H1 (cell line): Measurements from ENCODE around the gene SLC2A3. TPM values are rescaled to one million over a fixed set of nuclear protein-coding genes. Genes with fewer than 3 reads are reported as not detected.
"Not testable (repeated sequence)": the region's sequence is repeated elsewhere in the genome, so short reads cannot be mapped to it uniquely, and the experiment has no call there.

Experiments
- CTCF ChIA-PET: fragments of 300-600 bp; sonication (Branson Sonifier 250); formaldehyde crosslinking; loops from one replicate; lab custom pipeline; 2021; ENCODE audit not compliant: partially characterized antibody; lab: Charles Lee
- POLR2A ChIA-PET: fragments of 300-600 bp; sonication (Branson Sonifier 250); formaldehyde crosslinking; loops from one replicate; lab custom pipeline; 2021; ENCODE audit warnings: inconsistent platforms; ENCODE audit not compliant: partially characterized antibody; lab: Charles Lee
- DNase-seq, 2 experiments: peaks; one replicate each; pipeline versions ENCODE4 v3.0.0 to v3.0.0-alpha.2; 2010 to 2022; ENCODE audit warnings: low spot score in 2 of 2, low read depth in 1 of 2, mixed read lengths in 1 of 2
- FAIRE-seq: peaks from 2 replicates; lab custom pipeline; 2011; peaks lifted over from hg19 to GRCh38; lab: Jason Lieb, UNC
- H2AFZ ChIP-seq: 2 replicates; pipeline ENCODE4 v1.8.1; 2012; ENCODE audit warnings: low read length, inconsistent platforms
- H2AK5ac ChIP-seq: 2 replicates; pipeline ENCODE4 v1.6.1; 2013; ENCODE audit warnings: low read depth, low read length
- H2BK120ac ChIP-seq: replicated peaks from 2 replicates; pipeline ENCODE3; 2013; ENCODE audit warnings: low read depth, low read length, inconsistent platforms
- H2BK12ac ChIP-seq: 2 replicates; pipeline ENCODE4 v1.6.1; 2013; ENCODE audit warnings: low read depth, low read length
- H2BK15ac ChIP-seq: 2 replicates; pipeline ENCODE4 v1.6.1; 2013; ENCODE audit warnings: low read length
- H2BK20ac ChIP-seq: 2 replicates; pipeline ENCODE4 v1.6.1; 2013; ENCODE audit warnings: low read length
- H2BK5ac ChIP-seq: 2 replicates; pipeline ENCODE4 v1.6.1; 2013; ENCODE audit warnings: low read depth, low read length
- H3K14ac ChIP-seq: 2 replicates; pipeline ENCODE4 v1.6.1; 2013; ENCODE audit warnings: inconsistent platforms; ENCODE audit not compliant: insufficient read length
- H3K18ac ChIP-seq: 2 replicates; pipeline ENCODE4 v1.6.1; 2013; ENCODE audit warnings: low read length; ENCODE audit errors: extremely low read depth
- H3K23ac ChIP-seq: 2 replicates; pipeline ENCODE4 v1.6.1; 2013; ENCODE audit warnings: inconsistent platforms; ENCODE audit not compliant: insufficient read length
- H3K23me2 ChIP-seq: 2 replicates; pipeline ENCODE4 v1.6.1; 2013; ENCODE audit warnings: low read depth, low read length
- H3K27ac ChIP-seq: 2 replicates; pipeline ENCODE4 v1.6.1; 2011; ENCODE audit warnings: low read depth, low read length, inconsistent platforms
- H3K27me3 ChIP-seq, 4 experiments: replicated peaks in 1 of 4; 1 replicate in 1 of 4; 2 replicates in 3 of 4; pipeline versions ENCODE4 v1.6.1 to v1.8.1; 2011 to 2013; ENCODE audit warnings: low read length in 3 of 4, mild to moderate bottlenecking in 3 of 4, inconsistent platforms in 2 of 4, mixed read lengths in 2 of 4, moderate library complexity in 1 of 4; ENCODE audit not compliant: control insufficient read depth in 3 of 4, insufficient read depth in 3 of 4; ENCODE audit errors: extremely low read depth in 1 of 4
- H3K36me3 ChIP-seq, 4 experiments: 2 replicates each; pipeline versions ENCODE4 v1.6.1 to v1.8.1; 2011 to 2013; ENCODE audit warnings: mild to moderate bottlenecking in 4 of 4, low read length in 3 of 4, moderate library complexity in 2 of 4, control low read depth in 1 of 4, inconsistent platforms in 1 of 4; ENCODE audit not compliant: insufficient read depth in 4 of 4, control insufficient read depth in 2 of 4
- H3K4ac ChIP-seq: replicated peaks from 2 replicates; pipeline ENCODE3; 2013; ENCODE audit warnings: low read length, low read depth, mixed read lengths, inconsistent platforms; ENCODE audit not compliant: insufficient read length
- H3K4me1 ChIP-seq, 4 experiments: replicated peaks in 1 of 4; 1 replicate in 1 of 4; 2 replicates in 3 of 4; pipeline versions ENCODE4 v1.6.1 to v1.8.1; 2011 to 2013; ENCODE audit warnings: low read length in 3 of 4, inconsistent platforms in 2 of 4, mixed read lengths in 1 of 4; ENCODE audit not compliant: insufficient read depth in 4 of 4, control insufficient read depth in 3 of 4
- H3K4me2 ChIP-seq, 2 experiments: 2 replicates each; pipeline versions ENCODE4 v1.6.1 to v1.8.1; 2011 to 2013; ENCODE audit warnings: low read depth in 2 of 2, low read length in 2 of 2, control low read depth in 1 of 2, inconsistent platforms in 1 of 2, mild to moderate bottlenecking in 1 of 2; ENCODE audit not compliant: insufficient read depth in 1 of 2
- H3K4me3 ChIP-seq, 4 experiments: fragments of 200-600, 300-600 bp in 1 of 4; sonication (generic), shearing (Covaris generic), sonication (Bioruptor Twin) in 1 of 4; 2 replicates each; pipeline versions ENCODE4 v1.5.1 to v1.8.1; 2011 to 2016; ENCODE audit warnings: low read length in 4 of 4, low read depth in 3 of 4, control low read depth in 2 of 4, inconsistent platforms in 2 of 4, mild to moderate bottlenecking in 2 of 4, mixed read lengths in 1 of 4, moderate library complexity in 1 of 4; ENCODE audit not compliant: insufficient read depth in 2 of 4; ENCODE audit errors: extremely low read depth in 1 of 4
- H3K56ac ChIP-seq: replicated peaks from 2 replicates; pipeline ENCODE3; 2013; ENCODE audit warnings: low read depth, mild to moderate bottlenecking, mixed read lengths, low read length, inconsistent platforms; ENCODE audit not compliant: insufficient read length
- H3K79me1 ChIP-seq: 2 replicates; pipeline ENCODE4 v1.6.1; 2013; ENCODE audit warnings: low read depth, low read length, control low read depth
- H3K79me2 ChIP-seq, 2 experiments: 2 replicates each; pipeline versions ENCODE4 v1.6.1 to v1.8.1; 2012 to 2013; ENCODE audit warnings: low read length in 2 of 2, mild to moderate bottlenecking in 2 of 2, inconsistent platforms in 1 of 2; ENCODE audit not compliant: insufficient read depth in 2 of 2, control insufficient read depth in 1 of 2
- H3K9ac ChIP-seq, 4 experiments: replicated peaks in 1 of 4; 1 replicate in 1 of 4; 2 replicates in 3 of 4; pipeline versions ENCODE4 v1.6.1 to v1.8.1; 2011 to 2013; ENCODE audit warnings: low read depth in 3 of 4, low read length in 3 of 4, control low read depth in 2 of 4, mild to moderate bottlenecking in 2 of 4, moderate library complexity in 2 of 4, inconsistent platforms in 1 of 4; ENCODE audit errors: extremely low read depth in 1 of 4
- H3K9me3 ChIP-seq, 2 experiments: 2 replicates each; pipeline versions ENCODE4 v1.6.1 to v1.8.1; 2012 to 2013; ENCODE audit warnings: mild to moderate bottlenecking in 2 of 2, moderate library complexity in 2 of 2, control low read depth in 1 of 2, inconsistent platforms in 1 of 2, low read depth in 1 of 2, low read length in 1 of 2, mixed read lengths in 1 of 2; ENCODE audit not compliant: insufficient read depth in 2 of 2
- H4K20me1 ChIP-seq, 2 experiments: replicated peaks in 1 of 2; 2 replicates each; pipeline versions ENCODE3 to v1.8.1; 2011 to 2013; ENCODE audit warnings: inconsistent platforms in 2 of 2, low read length in 2 of 2, mild to moderate bottlenecking in 1 of 2; ENCODE audit not compliant: insufficient read depth in 2 of 2, control insufficient read depth in 1 of 2
- H4K5ac ChIP-seq: 2 replicates; pipeline ENCODE4 v1.6.1; 2013; ENCODE audit warnings: low read length, low read depth, mixed read lengths, inconsistent platforms; ENCODE audit not compliant: insufficient read length
- H4K8ac ChIP-seq: 2 replicates; pipeline ENCODE4 v1.8.0; 2013; ENCODE audit warnings: mild to moderate bottlenecking, moderate library complexity, low read length, inconsistent platforms; ENCODE audit not compliant: insufficient read depth; ENCODE audit errors: extremely low read depth
- H4K91ac ChIP-seq: replicated peaks from 2 replicates; pipeline ENCODE3; 2013; ENCODE audit warnings: low read length, mixed read lengths, inconsistent platforms; ENCODE audit not compliant: insufficient read length
- WGBS, 2 experiments: shearing (Covaris generic) in 1 of 2; methylation state at CpG; one replicate each; pipeline versions ENCODE4 v1.1.6 to v1.1.7; 2013 to 2015; ENCODE audit warnings: low lambda C conversion rate in 2 of 2, mixed read lengths in 2 of 2, inconsistent platforms in 1 of 2, low coverage in 1 of 2, missing lambda C conversion rate in 1 of 2; ENCODE audit not compliant: insufficient replicate concordance in 2 of 2, insufficient coverage in 1 of 2, insufficient read length in 1 of 2; ENCODE audit errors: extremely low coverage in 1 of 2, missing lambda C conversion rate in 1 of 2; 5-methylcytosine and 5-hydroxymethylcytosine counted together
- polyA plus RNA-seq, 7 experiments: library from polyadenylated mRNA; depleted of rRNA in 3 of 7; stranded (reverse) in 5 of 7; unstranded in 2 of 7; fragments of >200 nt in 5 of 7; fragments of 200-250 nt in 2 of 7; gene quantifications; 1 replicate in 5 of 7; 2 replicates in 1 of 7; 4 replicates in 1 of 7; pipeline versions ENCODE4 v1.2.1 to v1.2.3, GENCODE V29; 2011 to 2013; ENCODE audit warnings: missing spikeins in 2 of 7, mixed read lengths in 2 of 7
- total RNA-seq: library from RNA; stranded (reverse); fragmentation: NEBNext Ultra II Directional; extraction: Animal tissue kit (Norgen Biotek cat#: 25700); gene quantifications from 2 replicates; pipeline ENCODE4 v1.2.1, GENCODE V29; 2021

SLC2A3 gene
- total and polyA plus RNA-seq, 2 of the 8 experiments (the other 6 are each of a cell fraction or from before 2014, with no cell fraction given): 417 to 688 TPM

DNA sequence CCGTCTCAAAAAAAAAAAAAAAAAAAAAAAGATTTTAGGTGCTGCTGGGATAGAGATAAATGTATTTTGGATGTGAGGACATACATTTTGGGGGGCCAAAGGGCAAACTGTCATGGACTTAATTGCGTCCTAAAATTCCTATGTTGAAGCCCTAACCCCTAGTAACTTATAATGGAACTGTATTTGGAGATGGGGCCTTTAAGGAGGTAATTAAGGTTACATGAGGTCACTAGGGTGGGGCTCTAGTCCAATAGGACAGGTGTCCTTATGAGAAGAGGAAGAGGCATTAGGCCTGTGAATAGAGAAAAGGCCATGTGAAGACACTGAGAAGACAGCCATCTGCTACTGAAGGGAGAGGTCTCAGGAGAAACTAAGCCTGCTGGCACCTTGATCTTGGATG, 17.9 kb upstream of the SLC2A3 start:
- CTCF ChIA-PET, FAIRE-seq: not testable (repeated sequence)

More for the DNA sequence above, 17.9 kb upstream of the SLC2A3 start:
- H3K18ac ChIP-seq, H2AFZ ChIP-seq, H3K23ac ChIP-seq, H3K4me2 ChIP-seq, H4K5ac ChIP-seq, POLR2A ChIA-PET, H3K36me3 ChIP-seq, H3K79me1 ChIP-seq, H3K27me3 ChIP-seq, H3K79me2 ChIP-seq, DNase-seq, H2AK5ac ChIP-seq, H2BK12ac ChIP-seq, H3K27ac ChIP-seq, H4K8ac ChIP-seq, H3K56ac ChIP-seq, H2BK20ac ChIP-seq, H2BK120ac ChIP-seq, H2BK15ac ChIP-seq, H4K20me1 ChIP-seq, H3K9me3 ChIP-seq, H3K4ac ChIP-seq, H3K4me1 ChIP-seq, H2BK5ac ChIP-seq, H3K14ac ChIP-seq, H3K4me3 ChIP-seq, H4K91ac ChIP-seq, H3K23me2 ChIP-seq, H3K9ac ChIP-seq: not testable (repeated sequence)
- 92% methylated on average over 1 of the region's 2 CpGs; no CpG with 5 or more reads in 1 of the 2 experiments for WGBS, 2 experiments
